Measurements from ENCODE around the gene UBR4.

The UBR4 gene

GRCh38 chr1:19032413-19032695 lies 177.7 kb downstream of the UBR4 start:
- H3K27me3 ChIP-seq (ENCODE audit: control insufficient read depth, low read length), result no peaks in the 10 kb centered on the region

GRCh38 chr1:19029191-19030085 lies 180.6 kb downstream of the UBR4 start:
- H3K4me3 ChIP-seq (ENCODE audit: low read length), result no peak overlapping the region
- no peak overlapping the region for H3K27ac ChIP-seq (ENCODE audit: low read depth, low read length)
- no peaks in the 10 kb centered on the region for H3F3A ChIP-seq (ENCODE audit: control insufficient read depth, insufficient read depth)
- no peaks in the 10 kb centered on the region for H3K9me2 ChIP-seq (replicated peaks; ENCODE audit: control insufficient read depth, low read length)
- H3K36me3 ChIP-seq (ENCODE audit: control insufficient read depth, low read length), result no peaks in the 10 kb centered on the region
- no peaks in the 10 kb centered on the region for H4K20me1 ChIP-seq (ENCODE audit: control insufficient read depth, insufficient read depth, low read depth, low read length)
- no peaks in the 10 kb centered on the region for H3K79me2 ChIP-seq (ENCODE audit: control insufficient read depth, low read length)
- TF ChIP-seq EZH2phosphoT487 (IDR thresholded peaks at IDR 0.05; ENCODE audit: borderline replicate concordance, low read length) (no peak), CTCF (IDR thresholded peaks at IDR 0.05; ENCODE audit: low read depth, low read length, poor library complexity, severe bottlenecking) (no peak)
- 0 out of 2 replicates have a peak, but pooled peaks cover 2% of the 10 kb centered on the region for H3K27me3 ChIP-seq (ENCODE audit: control insufficient read depth, low read length)
- no peak overlapping the region for H3K4me2 ChIP-seq (ENCODE audit: low read length)
- no peaks in the 10 kb centered on the region for H3K4me1 ChIP-seq (ENCODE audit: control insufficient read depth, low read length)
- H3K9me3 ChIP-seq (ENCODE audit: control insufficient read depth, insufficient read depth, low read length), result no peaks in the 10 kb centered on the region

More at GRCh38 chr1:19032413-19032695, 177.7 kb downstream of the UBR4 start:
- no peaks in the 10 kb centered on the region for H3K9me2 ChIP-seq (replicated peaks; ENCODE audit: control insufficient read depth, low read length)
- no peaks in the 10 kb centered on the region for H4K20me1 ChIP-seq (ENCODE audit: control insufficient read depth, insufficient read depth, low read depth, low read length)
- H3K4me1 ChIP-seq (ENCODE audit: control insufficient read depth, low read length), result no peaks in the 10 kb centered on the region
- H3K4me3 ChIP-seq (ENCODE audit: low read length), result no peak overlapping the region
- no peak overlapping the region for H3K4me2 ChIP-seq (ENCODE audit: low read length)
- no peaks in the 10 kb centered on the region for H3K36me3 ChIP-seq (ENCODE audit: control insufficient read depth, low read length)
- TF ChIP-seq CTCF (IDR thresholded peaks at IDR 0.05; ENCODE audit: low read depth, low read length, poor library complexity, severe bottlenecking) (no peak), EZH2phosphoT487 (IDR thresholded peaks at IDR 0.05; ENCODE audit: borderline replicate concordance, low read length) (no peak)
- no peaks in the 10 kb centered on the region for H3K9me3 ChIP-seq (ENCODE audit: control insufficient read depth, insufficient read depth, low read length)
- no peaks in the 10 kb centered on the region for H3K79me2 ChIP-seq (ENCODE audit: control insufficient read depth, low read length)
- H3F3A ChIP-seq (ENCODE audit: control insufficient read depth, insufficient read depth), result no peaks in the 10 kb centered on the region
- no peak overlapping the region for H3K27ac ChIP-seq (ENCODE audit: low read depth, low read length)

- Histone ChIP-seq H3K36me3 (ENCODE audit: control insufficient read depth, low read length) (no peaks in the 10 kb centered on the region), H4K20me1 (ENCODE audit: control insufficient read depth, insufficient read depth, low read depth, low read length) (no peaks in the 10 kb centered on the region), H3K27me3 (ENCODE audit: control insufficient read depth, low read length) (0 out of 2 replicates have a peak, but pooled peaks cover 4% of the 10 kb centered on the region), H3K79me2 (ENCODE audit: control insufficient read depth, low read length) (no peaks in the 10 kb centered on the region), H3K9me2 (replicated peaks; ENCODE audit: control insufficient read depth, low read length) (no peaks in the 10 kb centered on the region), H3K9me3 (ENCODE audit: control insufficient read depth, insufficient read depth, low read length) (no peaks in the 10 kb centered on the region), H3K4me1 (ENCODE audit: control insufficient read depth, low read length) (no peaks in the 10 kb centered on the region), H3K4me2 (ENCODE audit: low read length) (no peak overlapping the region), H3K4me3 (ENCODE audit: low read length) (no peak overlapping the region), H3F3A (ENCODE audit: control insufficient read depth, insufficient read depth) (no peaks in the 10 kb centered on the region), H3K27ac (ENCODE audit: low read depth, low read length) (no peak overlapping the region)
- TF ChIP-seq CTCF (IDR thresholded peaks at IDR 0.05; ENCODE audit: low read depth, low read length, poor library complexity, severe bottlenecking) (no peak), EZH2phosphoT487 (IDR thresholded peaks at IDR 0.05; ENCODE audit: borderline replicate concordance, low read length) (no peak)
Measured at GRCh38 chr1:19028546-19029129, 181.4 kb downstream of the UBR4 start.

All from DOHH2 (cell line).